GM10266 (cell line): Measurements from ENCODE around the gene LOXL4.

Experiments
- DNase-seq: peaks from one replicate; pipeline ENCODE4 v3.0.0; 2012; ENCODE audit errors: extremely low spot score
- TF ChIP-seq, protein P1 (sequence below): IDR thresholded peaks from 2 replicates; pipeline ENCODE4 v1.5.1; 2012; ENCODE audit warnings: mild to moderate bottlenecking, low read depth; ENCODE audit not compliant: control insufficient read depth, insufficient read depth; ENCODE audit errors: missing control alignments

Gene LOXL4

DNA sequence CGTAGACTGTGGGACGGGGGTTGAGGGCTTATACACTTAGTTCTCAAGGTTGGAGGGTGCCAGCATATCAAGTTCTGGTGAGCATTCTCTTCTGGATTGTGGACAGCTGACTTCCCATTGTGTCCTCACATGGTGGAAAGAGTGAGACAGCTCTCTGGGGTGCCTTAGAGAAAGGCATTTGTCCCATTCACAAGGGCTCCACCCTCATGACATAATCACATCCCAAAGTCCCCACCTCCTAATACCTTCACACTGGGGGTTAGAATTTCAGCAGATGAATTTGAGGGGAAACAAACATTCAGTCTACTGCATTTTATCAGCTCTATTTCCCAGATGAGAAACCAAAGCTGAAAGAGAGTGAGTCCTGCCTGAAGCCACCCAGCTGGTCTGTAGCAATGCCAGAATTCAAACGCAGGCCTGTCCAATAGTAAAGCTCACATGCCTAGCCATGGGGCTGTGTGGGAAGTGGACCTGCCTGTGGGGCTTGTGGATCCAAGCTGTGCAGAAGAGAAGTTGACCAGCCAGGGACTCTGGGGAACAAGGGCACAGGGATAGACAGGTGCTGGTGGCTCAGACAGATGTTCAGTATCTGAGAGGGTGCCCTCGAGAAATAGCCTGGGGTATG lies 34.9 kb upstream of the LOXL4 start:
- TF ChIP-seq, protein P1, sequence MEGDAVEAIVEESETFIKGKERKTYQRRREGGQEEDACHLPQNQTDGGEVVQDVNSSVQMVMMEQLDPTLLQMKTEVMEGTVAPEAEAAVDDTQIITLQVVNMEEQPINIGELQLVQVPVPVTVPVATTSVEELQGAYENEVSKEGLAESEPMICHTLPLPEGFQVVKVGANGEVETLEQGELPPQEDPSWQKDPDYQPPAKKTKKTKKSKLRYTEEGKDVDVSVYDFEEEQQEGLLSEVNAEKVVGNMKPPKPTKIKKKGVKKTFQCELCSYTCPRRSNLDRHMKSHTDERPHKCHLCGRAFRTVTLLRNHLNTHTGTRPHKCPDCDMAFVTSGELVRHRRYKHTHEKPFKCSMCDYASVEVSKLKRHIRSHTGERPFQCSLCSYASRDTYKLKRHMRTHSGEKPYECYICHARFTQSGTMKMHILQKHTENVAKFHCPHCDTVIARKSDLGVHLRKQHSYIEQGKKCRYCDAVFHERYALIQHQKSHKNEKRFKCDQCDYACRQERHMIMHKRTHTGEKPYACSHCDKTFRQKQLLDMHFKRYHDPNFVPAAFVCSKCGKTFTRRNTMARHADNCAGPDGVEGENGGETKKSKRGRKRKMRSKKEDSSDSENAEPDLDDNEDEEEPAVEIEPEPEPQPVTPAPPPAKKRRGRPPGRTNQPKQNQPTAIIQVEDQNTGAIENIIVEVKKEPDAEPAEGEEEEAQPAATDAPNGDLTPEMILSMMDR, result no peak
- DNase-seq, result no peak

DNA sequence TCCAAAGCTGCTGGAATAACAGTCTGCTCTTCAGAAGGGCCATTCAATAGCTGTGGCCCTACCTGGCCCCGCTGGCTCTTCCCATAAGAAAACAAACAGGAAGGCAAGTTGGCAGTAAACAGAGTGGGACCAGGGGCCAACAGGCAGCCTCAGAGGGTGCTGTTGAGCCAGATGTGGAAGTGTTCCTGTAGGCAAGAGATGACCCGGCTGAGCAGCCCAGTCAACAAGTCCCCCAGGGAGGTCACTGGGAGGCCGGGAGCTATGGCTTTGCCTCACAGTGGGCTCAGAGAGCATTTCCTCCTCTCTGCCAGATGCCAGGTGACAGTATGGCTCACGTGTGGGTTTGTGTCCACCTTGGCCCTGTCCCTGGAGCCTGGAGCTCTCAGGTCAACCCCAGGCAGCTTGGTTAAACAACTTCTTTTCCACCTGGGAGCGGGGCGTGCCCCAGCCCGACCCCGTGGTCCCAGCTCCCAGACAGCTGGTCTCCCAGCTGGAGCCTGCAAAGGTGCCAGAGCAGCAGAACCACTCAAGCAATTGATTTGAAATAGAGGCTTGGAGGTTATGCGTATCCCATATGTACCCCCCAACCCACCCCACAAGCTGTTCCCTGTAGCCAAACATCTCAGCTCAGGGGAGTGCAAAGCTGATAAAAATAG lies 33.8 kb upstream of the LOXL4 start:
- no peak for DNase-seq
- TF ChIP-seq, protein P1, result no peak

DNA sequence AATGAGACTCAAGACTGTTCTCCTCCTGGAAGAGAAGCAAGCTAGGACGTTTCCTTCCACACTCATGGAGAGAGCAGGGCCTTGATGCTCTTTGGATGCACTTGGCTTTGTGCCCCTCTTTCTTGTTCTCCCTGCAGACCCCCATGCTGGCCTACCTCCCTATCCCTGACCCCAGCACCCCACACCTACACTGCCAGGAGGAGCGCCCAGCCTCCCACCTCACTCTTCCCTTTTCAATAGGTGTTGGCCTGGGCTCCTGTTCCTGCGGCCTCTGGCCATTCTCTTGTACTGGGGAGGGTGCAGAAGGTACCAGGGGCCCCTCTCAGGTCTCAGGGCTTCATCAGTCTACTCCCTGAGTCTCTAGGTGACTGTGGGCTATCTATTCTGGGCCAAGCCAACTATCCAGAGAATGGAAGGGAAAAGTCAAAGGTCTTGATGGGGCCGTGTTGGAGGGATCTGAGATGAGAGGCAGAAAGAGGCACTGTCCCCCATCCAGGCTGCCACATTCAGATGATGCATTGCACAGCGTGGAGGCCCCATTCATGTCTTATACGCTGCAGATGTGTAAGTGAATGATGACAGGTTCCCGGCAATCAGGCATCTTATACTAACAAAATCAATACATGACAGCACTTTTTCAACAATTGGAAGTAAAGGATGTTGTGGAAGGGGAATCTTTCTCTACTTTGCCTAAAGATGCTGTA lies 32.7 kb upstream of the LOXL4 start:
- DNase-seq, result no peak
- TF ChIP-seq, protein P1, result no peak

DNA sequence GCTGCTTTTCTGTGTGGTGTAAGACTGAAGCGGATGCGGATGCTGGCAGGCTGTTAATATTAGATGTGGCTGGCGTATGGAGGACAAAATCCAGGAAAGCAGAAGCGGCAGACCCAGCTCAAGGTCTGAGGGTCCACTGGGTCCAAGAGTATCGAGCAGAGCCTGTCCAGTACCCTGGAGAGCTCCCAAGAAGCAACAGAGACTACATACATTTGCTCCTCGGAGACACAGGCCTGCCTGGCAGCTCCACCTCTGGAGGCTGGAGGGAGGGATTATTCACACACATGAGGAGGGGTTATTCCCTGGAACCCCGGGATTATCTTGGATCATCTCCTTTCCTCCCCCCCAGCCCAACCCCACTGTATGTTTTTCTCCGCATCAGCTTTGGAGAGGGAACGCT lies 31.3 kb upstream of the LOXL4 start:
- TF ChIP-seq, protein P1, result no peak

DNA sequence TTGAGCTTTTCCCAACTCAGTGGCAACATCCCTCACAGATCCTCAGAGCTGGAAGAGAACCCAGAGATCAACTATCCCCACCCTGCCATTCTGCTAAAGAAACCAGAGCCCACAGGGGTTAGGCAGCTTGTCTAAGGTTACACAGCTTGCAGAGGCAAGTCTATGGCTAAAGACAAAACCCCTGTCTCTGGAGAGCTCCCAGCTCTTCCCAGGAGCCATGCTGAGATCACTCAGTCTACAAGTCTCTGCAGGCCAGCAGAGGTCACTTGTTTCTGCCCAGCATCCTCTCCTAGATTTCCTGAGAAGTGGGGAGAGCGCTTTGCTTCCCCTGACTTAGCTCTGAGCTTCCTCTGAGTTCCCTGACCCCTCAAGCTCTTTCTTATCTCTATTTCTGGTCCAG lies 28.5 kb upstream of the LOXL4 start:
- DNase-seq, result no peak
- TF ChIP-seq, protein P1, result no peak

More for the DNA sequence above, 31.3 kb upstream of the LOXL4 start:
- no peak for DNase-seq

DNA sequence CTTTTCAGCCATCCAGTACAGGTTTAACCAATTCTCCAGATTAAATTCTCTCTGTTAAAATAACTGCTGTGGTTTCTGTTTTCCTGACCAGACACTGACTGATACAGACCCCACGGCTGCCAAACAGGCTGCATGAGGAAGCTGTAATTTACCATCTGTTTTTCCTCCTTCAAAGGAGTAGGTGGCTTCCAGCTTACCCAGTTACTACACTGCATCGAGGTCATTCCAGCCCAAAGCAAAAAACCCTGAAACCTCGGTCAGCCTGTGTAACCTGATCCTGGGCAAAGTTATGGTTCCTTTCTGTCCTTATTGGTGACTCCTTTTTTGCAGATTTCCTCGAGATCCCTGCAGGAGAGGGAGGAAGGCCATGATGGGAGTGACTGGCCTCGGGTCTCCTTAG lies 27.9 kb upstream of the LOXL4 start:
- TF ChIP-seq, protein P1, result no peak

DNA sequence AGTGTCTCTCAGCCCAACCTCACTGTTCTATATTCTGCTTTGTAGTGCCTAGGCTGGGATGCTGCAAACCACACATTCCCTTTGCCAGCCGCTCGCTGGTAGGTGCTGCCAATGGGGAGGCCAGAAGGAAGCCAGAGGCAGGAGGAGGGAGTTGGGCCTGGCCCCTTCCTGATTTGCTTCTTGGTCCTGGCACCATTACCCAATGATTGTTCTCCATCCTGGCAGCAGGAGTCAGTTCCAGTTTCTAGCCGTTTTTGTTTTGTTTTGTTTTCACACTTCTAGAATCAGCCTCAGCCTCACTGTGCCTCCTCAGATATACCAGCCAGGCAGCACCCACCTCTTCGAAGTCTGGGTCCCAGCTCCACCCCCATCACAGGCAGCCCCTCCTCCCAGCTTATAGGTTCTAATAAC lies 27.4 kb upstream of the LOXL4 start:
- DNase-seq, result no peak
- TF ChIP-seq, protein P1, result no peak

More for the DNA sequence above, 27.9 kb upstream of the LOXL4 start:
- no peak for DNase-seq
